Liver (tissue), 9 donors: ENCODE data around the gene CTNNA2. TPM values are rescaled to one million over a fixed set of nuclear protein-coding genes. Genes with fewer than 3 reads are reported as not detected.

ENCODE experiments used
- DNase-seq: peaks from one replicate; pipeline ENCODE4 v3.0.0-alpha.2; 2017; ENCODE audit warnings: low spot score
- H3K27ac ChIP-seq, 2 donors: one replicate each; pipeline ENCODE4 v1.7.0; 2013; ENCODE audit warnings: inconsistent platforms in 2 of 2, low read length in 2 of 2, control low read depth in 1 of 2, low read depth in 1 of 2, mild to moderate bottlenecking in 1 of 2
- H3K27me3 ChIP-seq, 4 donors: one replicate each; pipeline versions ENCODE4 v1.6.1 to v1.7.0; 2013; ENCODE audit warnings: low read length in 3 of 4, inconsistent platforms in 1 of 4, mild to moderate bottlenecking in 1 of 4, moderate library complexity in 1 of 4; ENCODE audit not compliant: control insufficient read depth in 4 of 4, insufficient read depth in 4 of 4
- H3K36me3 ChIP-seq, 4 donors: one replicate each; pipeline versions ENCODE4 v1.6.1 to v1.7.0; 2013; ENCODE audit warnings: low read length in 3 of 4, mild to moderate bottlenecking in 3 of 4, low read depth in 1 of 4, moderate library complexity in 1 of 4; ENCODE audit not compliant: control insufficient read depth in 4 of 4, insufficient read depth in 3 of 4
- H3K4me1 ChIP-seq, 4 donors: one replicate each; pipeline versions ENCODE4 v1.6.1 to v1.7.0; 2013; ENCODE audit warnings: low read length in 3 of 4, mild to moderate bottlenecking in 3 of 4, moderate library complexity in 1 of 4; ENCODE audit not compliant: control insufficient read depth in 4 of 4, insufficient read depth in 4 of 4
- H3K4me3 ChIP-seq, 3 donors: one replicate each; pipeline versions ENCODE4 v1.6.1 to v1.7.0; 2013; ENCODE audit warnings: low read length in 3 of 3, control low read depth in 1 of 3, low read depth in 1 of 3, mild to moderate bottlenecking in 1 of 3
- H3K9ac ChIP-seq, 2 donors: one replicate each; pipeline ENCODE4 v1.7.0; 2013; ENCODE audit warnings: low read length in 2 of 2, mild to moderate bottlenecking in 2 of 2, moderate library complexity in 2 of 2, control low read depth in 1 of 2, low read depth in 1 of 2
- H3K9me3 ChIP-seq, 4 donors: one replicate each; pipeline versions ENCODE4 v1.6.1 to v1.7.0; 2013; ENCODE audit warnings: low read length in 3 of 4; ENCODE audit not compliant: control insufficient read depth in 4 of 4
- EGR1 ChIP-seq, 2 donors: IDR thresholded peaks; 2 replicates each; pipeline ENCODE4 v1.6.1; 2016 to 2018; ENCODE audit warnings: antibody characterized with exemption in 2 of 2, low read depth in 2 of 2
- FOXA1 ChIP-seq: IDR thresholded peaks from 2 replicates; pipeline ENCODE4 v1.6.1; 2016; ENCODE audit warnings: antibody characterized with exemption
- FOXA2 ChIP-seq: IDR thresholded peaks from 2 replicates; pipeline ENCODE4 v1.6.1; 2016; ENCODE audit warnings: antibody characterized with exemption
- GABPA ChIP-seq, 2 donors: IDR thresholded peaks in 1 of 2; conservative IDR thresholded peaks in 1 of 2; 2 replicates each; pipeline ENCODE4 v1.6.1; 2016; ENCODE audit warnings: antibody characterized with exemption in 2 of 2, mild to moderate bottlenecking in 1 of 2, moderate library complexity in 1 of 2
- HNF4A ChIP-seq, 2 donors: conservative IDR thresholded peaks; 2 replicates each; pipeline ENCODE4 v1.6.1; 2016; ENCODE audit warnings: antibody characterized with exemption in 2 of 2, mild to moderate bottlenecking in 2 of 2
- HNF4G ChIP-seq: IDR thresholded peaks from 2 replicates; pipeline ENCODE4 v1.6.1; 2016; ENCODE audit warnings: antibody characterized with exemption
- JUND ChIP-seq, 2 donors: IDR thresholded peaks; 2 replicates each; pipeline ENCODE4 v1.6.1; 2016; ENCODE audit warnings: antibody characterized with exemption in 2 of 2
- NR2F2 ChIP-seq: IDR thresholded peaks from 2 replicates; pipeline ENCODE4 v1.6.1; 2016; ENCODE audit warnings: antibody characterized with exemption
- RAD21 ChIP-seq, 2 donors: IDR thresholded peaks; 2 replicates each; pipeline ENCODE4 v1.6.1; 2016; ENCODE audit warnings: antibody characterized with exemption in 2 of 2, mild to moderate bottlenecking in 2 of 2
- RXRA ChIP-seq, 2 donors: IDR thresholded peaks; 2 replicates each; pipeline ENCODE4 v1.6.1; 2017 to 2018; ENCODE audit warnings: antibody characterized with exemption in 2 of 2, mild to moderate bottlenecking in 1 of 2
- TAF1 ChIP-seq: conservative IDR thresholded peaks from 2 replicates; pipeline ENCODE4 v1.6.1; 2016; ENCODE audit warnings: antibody characterized with exemption, mild to moderate bottlenecking
- YY1 ChIP-seq: IDR thresholded peaks from 2 replicates; pipeline ENCODE4 v1.6.1; 2016; ENCODE audit warnings: antibody characterized with exemption, mild to moderate bottlenecking
- WGBS: extraction: QIAGEN DNeasy Blood & Tissue Kit; methylation state at CpG from one replicate; pipeline ENCODE4 v1.1.7; 2013; 5-methylcytosine and 5-hydroxymethylcytosine counted together
- polyA plus RNA-seq, 2 donors: library from polyadenylated mRNA; stranded (reverse) in 1 of 2; unstranded in 1 of 2; fragments of 200-250 nt in 1 of 2; fragments of >200 nt in 1 of 2; fragmentation: Nextera tagmentation in 1 of 2; extraction: Ambion mirVana in 1 of 2; gene quantifications; one replicate each; pipeline versions ENCODE4 v1.2.1 to v1.2.3, GENCODE V29; 2013 to 2015
- total RNA-seq, 2 donors: library from RNA; depleted of rRNA; stranded (reverse); fragments of >200 nt; gene quantifications; one replicate each; pipeline ENCODE4 v1.2.3, GENCODE V29; 2014
- TF ChIP-seq, protein P1 (sequence below): fragments of 150-350 bp; IDR thresholded peaks from 2 replicates; pipeline ENCODE4 v1.5.1; 2017; ENCODE audit warnings: improper control_type of control experiment, low read depth, low read length; ENCODE audit not compliant: missing input control
- TF ChIP-seq, protein P2 (sequence below): IDR thresholded peaks from 2 replicates; pipeline ENCODE4 v1.6.1; 2016; ENCODE audit warnings: antibody characterized with exemption
- TF ChIP-seq, protein P3 (sequence below): IDR thresholded peaks from 2 replicates; pipeline ENCODE4 v1.6.1; 2016; ENCODE audit warnings: antibody characterized with exemption, mild to moderate bottlenecking
- donor health status: healthy.
- donor health status: healthy.
- donor health status: healthy.
- donor health status: healthy.
- donor health status: healthy.

CTNNA2 gene
- total and polyA plus RNA-seq, 4 donors: 0.05 TPM; not detected in 3

- TF ChIP-seq, protein P1, sequence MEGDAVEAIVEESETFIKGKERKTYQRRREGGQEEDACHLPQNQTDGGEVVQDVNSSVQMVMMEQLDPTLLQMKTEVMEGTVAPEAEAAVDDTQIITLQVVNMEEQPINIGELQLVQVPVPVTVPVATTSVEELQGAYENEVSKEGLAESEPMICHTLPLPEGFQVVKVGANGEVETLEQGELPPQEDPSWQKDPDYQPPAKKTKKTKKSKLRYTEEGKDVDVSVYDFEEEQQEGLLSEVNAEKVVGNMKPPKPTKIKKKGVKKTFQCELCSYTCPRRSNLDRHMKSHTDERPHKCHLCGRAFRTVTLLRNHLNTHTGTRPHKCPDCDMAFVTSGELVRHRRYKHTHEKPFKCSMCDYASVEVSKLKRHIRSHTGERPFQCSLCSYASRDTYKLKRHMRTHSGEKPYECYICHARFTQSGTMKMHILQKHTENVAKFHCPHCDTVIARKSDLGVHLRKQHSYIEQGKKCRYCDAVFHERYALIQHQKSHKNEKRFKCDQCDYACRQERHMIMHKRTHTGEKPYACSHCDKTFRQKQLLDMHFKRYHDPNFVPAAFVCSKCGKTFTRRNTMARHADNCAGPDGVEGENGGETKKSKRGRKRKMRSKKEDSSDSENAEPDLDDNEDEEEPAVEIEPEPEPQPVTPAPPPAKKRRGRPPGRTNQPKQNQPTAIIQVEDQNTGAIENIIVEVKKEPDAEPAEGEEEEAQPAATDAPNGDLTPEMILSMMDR: no peak
Observed at GRCh38 chr2:79611448-79612016, 98.7 kb downstream of the CTNNA2 start (continued).

- Histone ChIP-seq H3K4me3 (no peak overlapping the region), H3K36me3 (no peaks in the 10 kb centered on the region), H3K27me3 (no peaks in the 10 kb centered on the region), H3K27ac (no peak overlapping the region), H3K9me3 (no peaks in the 10 kb centered on the region), H3K9ac (no peak overlapping the region), H3K4me1 (no peaks in the 10 kb centered on the region)
- TF ChIP-seq TAF1 (no peak), EGR1 (IDR thresholded peaks at IDR 0.05; ENCODE audit: low read depth in 2 of 2) (no peak), FOXA1 (no peak), GABPA (IDR thresholded peaks at IDR 0.05 in 1 of 2, conservative IDR thresholded peaks at IDR 0.05 in 1 of 2) (no peak), RAD21 (IDR thresholded peaks at IDR 0.05) (no peak), NR2F2 (no peak), FOXA2 (no peak), HNF4G (no peak), HNF4A (conservative IDR thresholded peaks at IDR 0.05) (no peak), YY1 (no peak)
- TF ChIP-seq, protein P1: no peak
- WGBS: 59% methylated on average over 6 of the region's 6 CpGs
- DNase-seq: no peak
Observed at GRCh38 chr2:79612999-79613398, 100.1 kb downstream of the CTNNA2 start.

GRCh38 chr2:79619442-79619841, 106.6 kb downstream of the CTNNA2 start:
- TF ChIP-seq, protein P2, sequence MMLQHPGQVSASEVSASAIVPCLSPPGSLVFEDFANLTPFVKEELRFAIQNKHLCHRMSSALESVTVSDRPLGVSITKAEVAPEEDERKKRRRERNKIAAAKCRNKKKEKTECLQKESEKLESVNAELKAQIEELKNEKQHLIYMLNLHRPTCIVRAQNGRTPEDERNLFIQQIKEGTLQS: no peak
- no peak for TF ChIP-seq RAD21 (IDR thresholded peaks at IDR 0.05)
- no peak for TF ChIP-seq TAF1
- TF ChIP-seq JUND (IDR thresholded peaks at IDR 0.05): no peak
- no peak for TF ChIP-seq EGR1 (IDR thresholded peaks at IDR 0.05; ENCODE audit: low read depth in 2 of 2)
- TF ChIP-seq FOXA2: no peak
- no peak for TF ChIP-seq HNF4G
- no peak for TF ChIP-seq RXRA (IDR thresholded peaks at IDR 0.05)
- no peak for TF ChIP-seq GABPA (IDR thresholded peaks at IDR 0.05 in 1 of 2, conservative IDR thresholded peaks at IDR 0.05 in 1 of 2)
- TF ChIP-seq FOXA1: no peak
- TF ChIP-seq YY1: no peak
- TF ChIP-seq, protein P3, sequence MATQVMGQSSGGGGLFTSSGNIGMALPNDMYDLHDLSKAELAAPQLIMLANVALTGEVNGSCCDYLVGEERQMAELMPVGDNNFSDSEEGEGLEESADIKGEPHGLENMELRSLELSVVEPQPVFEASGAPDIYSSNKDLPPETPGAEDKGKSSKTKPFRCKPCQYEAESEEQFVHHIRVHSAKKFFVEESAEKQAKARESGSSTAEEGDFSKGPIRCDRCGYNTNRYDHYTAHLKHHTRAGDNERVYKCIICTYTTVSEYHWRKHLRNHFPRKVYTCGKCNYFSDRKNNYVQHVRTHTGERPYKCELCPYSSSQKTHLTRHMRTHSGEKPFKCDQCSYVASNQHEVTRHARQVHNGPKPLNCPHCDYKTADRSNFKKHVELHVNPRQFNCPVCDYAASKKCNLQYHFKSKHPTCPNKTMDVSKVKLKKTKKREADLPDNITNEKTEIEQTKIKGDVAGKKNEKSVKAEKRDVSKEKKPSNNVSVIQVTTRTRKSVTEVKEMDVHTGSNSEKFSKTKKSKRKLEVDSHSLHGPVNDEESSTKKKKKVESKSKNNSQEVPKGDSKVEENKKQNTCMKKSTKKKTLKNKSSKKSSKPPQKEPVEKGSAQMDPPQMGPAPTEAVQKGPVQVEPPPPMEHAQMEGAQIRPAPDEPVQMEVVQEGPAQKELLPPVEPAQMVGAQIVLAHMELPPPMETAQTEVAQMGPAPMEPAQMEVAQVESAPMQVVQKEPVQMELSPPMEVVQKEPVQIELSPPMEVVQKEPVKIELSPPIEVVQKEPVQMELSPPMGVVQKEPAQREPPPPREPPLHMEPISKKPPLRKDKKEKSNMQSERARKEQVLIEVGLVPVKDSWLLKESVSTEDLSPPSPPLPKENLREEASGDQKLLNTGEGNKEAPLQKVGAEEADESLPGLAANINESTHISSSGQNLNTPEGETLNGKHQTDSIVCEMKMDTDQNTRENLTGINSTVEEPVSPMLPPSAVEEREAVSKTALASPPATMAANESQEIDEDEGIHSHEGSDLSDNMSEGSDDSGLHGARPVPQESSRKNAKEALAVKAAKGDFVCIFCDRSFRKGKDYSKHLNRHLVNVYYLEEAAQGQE: no peak
- Histone ChIP-seq H3K9ac (no peak overlapping the region), H3K9me3 (no peaks in the 10 kb centered on the region), H3K27me3 (no peaks in the 10 kb centered on the region), H3K4me1 (no peaks in the 10 kb centered on the region), H3K4me3 (no peak overlapping the region), H3K27ac (no peak overlapping the region), H3K36me3 (no peaks in the 10 kb centered on the region)
- 90% methylated on average over 5 of the region's 5 CpGs for WGBS
- no peak for DNase-seq
